ENCODE measurements around the gene ATP2A3.

Gene ATP2A3

DNA sequence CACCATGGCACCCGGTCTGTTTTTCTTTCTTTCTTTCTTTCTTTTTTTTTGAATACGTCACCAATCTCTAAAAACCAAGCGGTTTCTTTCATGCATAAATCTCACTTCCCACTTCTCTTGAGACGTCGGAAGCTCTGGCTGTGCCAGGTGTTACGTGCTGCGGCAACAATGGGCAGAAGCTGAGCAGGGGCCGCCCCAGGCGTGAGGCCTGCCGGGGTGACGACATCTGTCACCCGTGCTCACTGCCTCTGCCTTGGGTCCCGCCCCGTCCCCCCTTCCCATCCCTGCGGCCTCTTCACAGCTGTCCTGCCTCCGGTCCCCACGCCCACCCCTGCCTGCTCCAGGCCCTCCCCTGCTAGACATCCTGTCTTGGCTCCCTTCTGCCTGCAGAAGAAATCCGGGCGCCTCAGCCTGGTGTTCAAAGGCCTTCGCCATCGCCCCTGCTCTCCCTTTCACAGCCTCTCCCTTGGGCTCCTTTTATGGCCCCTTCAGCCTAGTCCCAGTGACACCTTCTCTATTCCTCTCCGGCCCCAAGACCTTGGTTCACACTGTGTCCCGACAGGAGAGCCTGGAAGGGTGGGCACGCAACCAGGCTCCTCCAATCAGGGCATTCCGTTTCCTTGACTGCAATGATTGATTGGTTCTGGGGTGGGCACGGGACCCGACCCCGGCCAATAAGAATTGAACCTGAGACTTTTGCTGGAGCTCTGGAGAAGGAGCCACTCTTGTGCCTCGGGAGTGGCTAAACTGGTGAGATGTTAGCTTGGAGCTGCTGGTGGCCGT is 52.8 kb downstream of the ATP2A3 start:
- DNase-seq (ENCODE audit: low spot score), result peak; percentile 82

DNA sequence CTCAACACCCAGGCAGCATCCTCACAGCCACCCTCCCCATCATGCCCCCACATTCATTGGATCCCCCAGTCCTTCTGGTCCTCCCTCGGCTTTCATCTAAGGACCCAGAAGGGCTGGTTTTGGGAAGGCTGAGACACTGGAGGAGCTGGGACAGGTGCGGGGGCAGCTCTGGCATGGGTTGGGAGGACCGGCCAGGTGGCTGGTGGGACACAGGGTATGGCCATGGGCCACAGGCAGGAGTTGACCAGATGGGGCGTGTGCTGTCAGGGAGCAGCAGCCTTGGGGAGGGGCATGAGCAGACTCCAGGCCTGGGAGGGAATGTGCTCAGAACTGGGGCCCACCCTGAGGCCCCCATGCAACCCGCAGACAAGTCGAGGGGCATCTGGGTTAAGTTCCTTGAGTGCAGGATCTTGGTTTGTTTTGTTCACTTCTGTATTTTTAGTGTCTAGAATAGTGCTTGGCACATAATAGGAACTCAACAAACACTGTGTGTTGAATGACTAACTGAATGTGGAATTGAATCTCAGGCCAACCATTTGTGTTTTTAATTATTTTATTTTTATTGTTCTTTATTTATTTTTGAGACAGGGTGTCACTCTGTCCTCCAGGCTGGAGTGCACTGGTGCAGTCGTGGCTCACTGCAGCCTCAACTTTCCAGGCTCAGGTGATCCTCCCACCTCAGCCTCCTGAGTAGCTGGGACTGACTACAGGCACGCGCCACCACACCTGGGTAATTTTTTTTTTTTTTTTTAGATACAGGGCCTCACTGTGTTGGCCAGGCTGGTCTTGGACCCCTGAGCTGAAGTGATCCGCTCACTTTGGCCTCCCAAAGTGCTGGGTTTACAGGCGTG is 53.6 kb downstream of the ATP2A3 start:
- no peak for DNase-seq (ENCODE audit: low spot score)

DNA sequence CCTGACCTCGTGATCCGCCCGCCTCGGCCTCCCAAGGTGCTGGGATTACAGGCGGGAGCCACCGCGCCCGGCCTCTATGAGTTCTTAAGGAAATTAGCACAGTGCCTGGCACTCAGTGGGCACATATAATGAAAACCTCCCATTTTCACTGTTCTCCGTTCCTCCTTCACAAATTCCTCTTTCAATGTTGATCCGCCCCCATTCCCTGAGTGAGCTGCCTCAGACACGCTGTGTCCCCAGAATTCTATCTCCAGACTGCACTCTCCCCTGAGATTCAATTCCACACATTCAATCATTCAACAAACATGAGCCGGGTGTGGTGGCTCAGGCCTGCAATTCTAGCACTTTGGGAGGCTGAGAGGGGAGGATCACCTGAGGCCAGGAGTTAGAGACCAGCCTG is 55.0 kb downstream of the ATP2A3 start:
- DNase-seq (ENCODE audit: low spot score), result no peak

DNA sequence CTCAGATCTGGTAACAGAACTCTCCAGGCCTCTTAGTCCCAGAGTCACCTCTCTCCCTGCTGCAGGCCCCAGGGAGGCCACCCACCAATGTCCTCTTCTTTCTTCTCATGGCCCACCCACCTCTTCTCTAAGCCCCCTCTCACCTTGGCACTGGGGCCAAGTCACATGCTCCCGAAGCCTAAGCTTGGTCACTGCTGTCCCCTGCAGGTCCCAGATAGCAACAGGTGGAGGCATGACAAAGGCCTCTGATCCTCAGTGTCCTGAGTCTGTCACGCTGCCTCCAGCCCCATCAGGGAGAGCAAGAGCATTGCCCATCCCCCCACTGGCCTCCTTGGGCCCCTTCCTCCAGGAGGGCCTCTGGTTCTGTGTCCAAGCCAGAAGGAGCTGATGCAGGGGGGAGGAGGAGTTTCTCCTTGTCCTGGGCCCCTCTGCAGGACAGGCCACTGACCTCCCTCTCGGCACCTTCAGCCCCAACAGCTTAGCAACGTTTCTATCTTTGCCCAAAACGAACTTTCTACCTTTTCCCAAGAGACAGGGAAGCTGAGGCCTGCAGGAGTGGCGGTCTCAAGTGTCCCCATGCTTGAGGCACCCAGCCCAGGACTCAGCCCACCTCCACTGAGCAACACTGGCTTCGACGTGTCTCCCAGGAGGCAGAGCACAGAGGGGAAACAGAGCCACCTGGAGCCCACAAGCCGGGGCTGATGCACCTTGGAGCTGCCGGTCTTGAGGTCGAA is 56.6 kb downstream of the ATP2A3 start:
- DNase-seq (ENCODE audit: low spot score), result no peak

DNA sequence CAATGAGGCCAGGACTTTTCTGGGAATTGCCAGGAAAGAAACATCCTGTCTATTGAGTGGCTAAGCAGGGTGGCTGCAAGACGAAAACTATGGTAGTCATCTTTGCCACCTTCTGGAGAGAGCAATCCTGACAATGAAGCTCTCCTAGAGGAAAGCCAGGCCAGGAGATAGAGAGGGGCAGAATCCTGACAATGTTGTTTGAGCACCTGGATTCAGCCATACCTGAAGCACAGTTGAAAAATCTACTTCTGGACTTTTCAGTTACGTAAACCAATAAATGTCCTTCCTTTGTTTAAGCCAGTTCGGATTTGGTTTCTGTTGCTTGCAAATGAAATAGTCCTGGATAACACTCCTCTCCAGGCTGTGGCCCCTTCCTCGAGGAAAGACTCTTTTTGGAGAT is 57.4 kb downstream of the ATP2A3 start:
- DNase-seq (ENCODE audit: low spot score), result no peak

DNA sequence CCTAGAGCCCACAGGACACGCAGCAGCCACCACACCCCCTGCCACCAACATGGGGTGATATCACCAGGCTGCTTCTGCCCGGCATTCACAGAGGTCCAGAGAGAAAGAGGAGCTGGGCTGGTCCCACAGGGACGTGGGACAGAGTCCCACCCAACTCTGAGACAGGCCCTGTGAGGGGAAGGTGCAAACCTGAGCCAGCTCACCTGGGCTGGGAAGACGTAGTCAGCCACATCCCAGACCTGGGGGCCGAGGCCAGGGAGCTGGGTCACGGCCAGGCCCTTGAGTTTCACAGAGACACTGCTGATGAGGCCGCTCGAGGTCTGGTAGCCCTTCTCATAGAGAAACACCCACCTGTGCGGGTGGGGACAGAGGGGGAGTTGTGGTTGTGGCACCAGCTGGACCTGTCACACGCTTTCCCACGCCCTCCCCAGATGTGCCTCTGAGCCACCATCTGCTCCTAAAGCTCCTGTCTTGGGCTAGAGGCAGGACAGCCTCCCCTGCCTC is 59.2 kb downstream of the ATP2A3 start:
- no peak for DNase-seq (ENCODE audit: low spot score)

DNA sequence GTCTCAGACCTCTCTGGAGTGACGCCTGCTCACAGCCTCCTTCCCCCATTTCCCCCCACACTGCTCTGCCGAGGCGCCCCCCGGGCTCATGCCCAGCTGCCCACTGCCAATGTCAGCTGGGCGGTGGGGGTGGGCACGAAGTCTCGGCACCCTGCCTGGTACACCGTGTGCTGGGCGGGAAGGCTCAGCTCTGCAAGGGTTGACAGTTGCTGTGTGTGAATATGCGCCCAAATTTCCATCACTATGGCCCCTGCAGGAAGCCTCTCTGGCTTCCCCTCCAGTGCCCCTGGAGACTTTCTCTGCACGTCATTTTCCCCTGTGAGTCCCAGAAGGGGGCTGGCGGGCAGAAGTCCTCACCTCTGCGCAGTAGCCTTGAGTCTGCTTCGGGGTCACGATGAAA is 59.7 kb downstream of the ATP2A3 start:
- DNase-seq (ENCODE audit: low spot score), result no peak

DNA sequence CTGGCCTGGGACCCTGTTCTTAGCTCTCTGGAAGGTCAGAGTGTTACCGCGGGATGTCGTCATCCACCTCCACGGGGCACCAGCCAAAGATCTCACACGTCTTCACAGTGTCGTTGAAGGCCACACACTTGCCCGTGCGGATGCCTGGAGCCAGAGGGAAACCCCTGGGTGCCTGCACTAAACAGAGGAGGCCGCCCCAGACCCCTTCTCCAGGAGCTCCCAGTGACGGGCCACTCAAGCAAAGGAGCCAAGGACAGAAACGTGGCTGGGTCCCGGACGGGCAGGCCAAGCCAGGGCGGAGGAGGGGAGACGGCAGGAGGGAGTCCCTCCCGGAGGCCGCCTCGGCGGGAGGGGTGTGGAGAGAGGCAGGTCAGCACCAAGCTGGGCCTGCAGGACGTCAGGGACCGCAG is 60.4 kb downstream of the ATP2A3 start:
- no peak for DNase-seq (ENCODE audit: low spot score)

DNA sequence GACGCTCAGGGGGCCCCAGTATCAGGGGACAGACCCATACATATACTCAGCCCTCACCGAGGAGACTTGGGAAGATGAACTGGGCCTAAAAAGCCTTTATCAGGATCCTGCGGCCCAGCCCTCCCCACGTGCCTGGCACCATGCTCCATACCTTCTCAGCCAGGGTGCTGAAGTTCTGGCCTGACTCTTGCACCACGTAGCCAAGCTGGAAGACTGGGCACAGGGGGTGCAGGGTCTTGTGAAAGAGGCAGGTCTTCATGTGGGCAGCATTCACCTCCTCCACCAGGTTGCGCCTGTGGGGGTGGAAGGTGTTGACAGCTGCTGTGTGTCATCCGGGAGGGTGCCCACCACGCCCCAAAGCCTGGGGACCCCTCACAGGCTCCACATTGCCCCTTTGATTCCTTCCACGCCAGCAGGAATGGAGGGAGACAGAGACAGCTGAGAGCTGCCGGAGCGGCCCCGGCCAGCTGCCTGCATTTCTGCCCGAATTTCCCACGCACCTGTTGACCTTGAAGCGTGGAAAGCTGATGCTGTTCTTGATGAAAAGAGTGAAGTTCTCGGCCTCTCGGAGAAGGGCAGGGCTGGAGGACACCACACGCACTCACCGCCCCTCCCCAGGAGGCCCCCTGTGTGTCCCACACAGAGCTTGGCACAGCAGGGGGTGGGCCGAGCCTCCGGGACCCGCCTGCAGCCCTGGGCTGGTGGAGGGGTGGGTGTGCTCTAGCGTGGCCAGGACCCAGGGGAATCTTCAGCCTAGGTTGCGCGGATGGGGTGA is 61.0 kb downstream of the ATP2A3 start:
- no peak for DNase-seq (ENCODE audit: low spot score)

DNA sequence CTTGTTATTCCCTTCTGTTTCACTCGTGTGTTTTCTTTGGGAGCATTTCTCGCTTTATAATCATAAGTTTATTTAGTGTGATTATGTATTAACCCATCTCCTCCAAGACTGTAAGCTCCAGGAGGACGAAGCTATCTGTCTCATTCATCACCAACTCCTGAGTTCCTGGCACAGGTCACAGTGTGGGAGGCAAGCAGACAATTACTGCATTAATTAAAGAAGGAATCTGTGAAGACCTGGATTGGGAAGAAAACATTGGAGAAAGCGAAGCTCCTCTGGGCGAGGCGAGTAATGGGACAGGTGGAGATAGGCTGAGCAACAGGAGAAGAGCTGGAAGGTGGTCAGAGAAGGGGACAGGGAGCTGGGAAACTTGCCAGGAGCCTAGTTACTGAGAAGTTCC is 63.6 kb downstream of the ATP2A3 start:
- DNase-seq (ENCODE audit: low spot score), result no peak

DNA sequence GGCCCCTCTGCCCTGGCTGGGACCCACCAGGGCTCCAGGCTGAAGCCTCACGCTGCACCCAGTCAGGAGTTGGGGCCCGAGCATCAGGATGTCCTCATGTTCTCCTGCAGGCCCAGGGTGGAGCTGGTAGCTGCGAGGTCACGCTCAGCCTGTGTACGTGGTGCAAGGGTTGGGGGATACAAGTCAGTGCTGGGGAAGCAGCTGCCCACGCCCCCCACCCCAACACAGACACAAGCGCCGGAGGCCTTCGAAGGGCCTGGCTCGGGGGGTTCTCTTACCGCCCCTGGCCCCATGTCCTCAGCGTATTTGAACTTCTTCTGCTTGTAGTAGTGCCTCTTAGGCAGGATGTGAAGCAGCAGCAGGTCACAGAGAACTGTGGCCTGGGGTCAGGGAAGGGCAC is 66.5 kb downstream of the ATP2A3 start:
- DNase-seq (ENCODE audit: low spot score), result no peak

DNA sequence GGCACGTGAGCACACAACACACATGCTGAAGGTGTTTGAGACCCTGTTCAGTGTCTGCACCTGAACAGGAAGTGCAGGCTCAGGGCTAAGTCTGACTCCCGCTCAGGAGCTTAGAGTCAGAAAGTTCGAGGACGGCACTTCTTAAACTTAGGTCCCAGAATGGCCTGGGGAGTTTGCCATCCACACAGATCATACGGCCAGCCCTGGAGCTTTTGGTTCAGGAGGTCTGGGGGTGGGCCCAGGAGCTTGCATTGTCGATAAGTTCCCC is 67.3 kb downstream of the ATP2A3 start:
- DNase-seq (ENCODE audit: low spot score), result no peak

DNA sequence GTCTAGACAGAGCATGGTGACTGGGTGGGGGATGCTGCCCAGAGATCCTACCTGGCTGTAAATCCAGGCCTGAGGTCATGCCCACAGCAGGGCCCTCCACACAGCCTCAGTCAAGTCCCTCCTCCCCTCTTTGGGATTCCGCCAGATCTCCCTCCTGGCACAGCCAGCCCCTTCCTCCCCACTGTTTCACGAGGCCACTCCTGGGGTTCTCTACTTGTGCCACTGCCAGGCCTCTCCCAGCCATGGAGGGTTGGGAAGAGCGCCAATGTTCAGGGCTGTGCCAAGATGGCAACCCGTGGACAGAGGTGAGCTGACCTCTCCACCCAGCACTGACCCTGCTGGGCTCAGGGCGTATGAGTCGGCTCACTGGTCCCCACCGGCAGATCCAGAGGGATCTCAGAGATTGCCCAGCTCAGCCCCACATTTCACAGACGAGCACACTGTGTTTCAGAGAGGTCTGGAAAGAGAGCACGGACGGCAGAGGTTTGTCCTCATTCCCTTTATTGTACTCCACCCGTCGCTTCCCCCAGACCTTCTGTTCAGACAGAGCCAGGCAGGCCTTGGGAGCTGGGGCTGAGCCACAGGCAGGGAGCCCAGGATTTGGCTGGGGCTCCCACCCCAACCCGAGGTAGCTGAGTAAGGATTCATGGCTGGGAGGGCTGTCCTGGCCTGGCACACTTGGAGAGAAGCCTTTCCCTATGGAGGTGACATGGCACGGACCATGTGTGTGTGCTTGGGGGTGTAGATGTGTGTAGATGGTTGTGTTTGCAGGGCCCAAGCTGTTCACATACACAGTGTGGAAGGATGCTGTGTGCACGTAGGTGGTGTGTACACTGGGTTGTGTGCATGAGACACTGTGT is 67.9 kb downstream of the ATP2A3 start:
- no peak for DNase-seq (ENCODE audit: low spot score)

DNA sequence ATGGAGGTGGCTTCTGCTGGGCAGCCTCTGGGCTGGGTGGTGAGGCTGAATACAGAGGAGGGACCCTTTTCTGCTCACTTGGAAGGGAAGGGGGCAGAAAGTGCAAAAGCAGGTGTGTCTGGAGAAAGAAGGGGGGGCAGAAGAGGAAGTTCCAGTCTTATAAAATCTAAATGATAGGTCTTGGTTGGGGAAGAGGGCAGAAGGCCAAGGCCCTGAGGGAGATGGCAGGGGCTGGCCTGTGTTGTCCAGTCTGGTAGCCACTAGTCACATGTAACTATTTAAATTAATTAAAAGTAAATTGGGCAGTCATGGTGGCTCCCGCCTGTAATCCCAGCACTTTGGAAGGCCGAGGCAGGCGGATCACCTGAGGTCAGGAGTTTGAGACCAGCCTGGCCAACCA is 68.9 kb downstream of the ATP2A3 start:
- DNase-seq (ENCODE audit: low spot score), result no peak

DNA sequence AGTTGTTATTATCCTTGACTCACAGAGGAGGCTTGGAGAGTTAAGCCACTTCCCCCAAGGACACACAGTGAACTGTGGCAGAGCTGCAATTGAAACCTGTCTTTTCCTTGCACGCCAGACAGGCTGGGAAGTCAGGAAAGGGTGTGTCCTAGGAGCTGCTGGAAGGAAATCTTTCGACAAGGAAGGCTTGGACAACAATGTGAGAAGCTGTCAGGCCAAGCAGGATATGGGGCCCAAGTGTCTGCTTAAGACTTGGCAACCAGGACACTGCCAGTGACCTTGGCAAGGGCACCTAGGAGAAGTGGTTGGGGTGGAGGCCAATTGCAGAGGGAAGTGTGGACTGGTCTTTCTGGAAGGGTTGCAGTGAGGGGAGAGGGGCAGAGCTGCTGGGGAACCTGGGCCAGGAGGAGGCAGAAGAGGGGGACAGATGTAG is 69.3 kb downstream of the ATP2A3 start:
- DNase-seq (ENCODE audit: low spot score), result no peak

DNA sequence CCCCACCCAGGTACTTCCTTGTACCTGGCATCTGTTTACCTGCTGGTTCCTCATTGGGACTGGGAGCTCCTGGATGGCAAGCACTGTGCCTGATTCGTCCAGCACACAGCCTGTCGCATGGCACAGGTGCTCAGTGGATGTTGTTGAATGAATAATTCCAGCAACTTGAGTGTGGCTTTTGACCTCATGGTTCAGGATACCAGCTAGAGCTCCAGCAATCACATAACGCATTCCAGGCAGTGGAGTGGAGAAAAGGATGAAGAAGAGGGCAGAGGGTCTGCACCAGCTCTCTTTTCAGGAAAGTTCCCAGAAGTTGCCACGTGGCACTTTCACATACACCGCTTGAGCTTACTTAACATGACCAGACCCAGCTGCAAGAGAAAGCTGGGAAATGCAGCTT is 70.0 kb downstream of the ATP2A3 start:
- no peak for DNase-seq (ENCODE audit: low spot score)

DNA sequence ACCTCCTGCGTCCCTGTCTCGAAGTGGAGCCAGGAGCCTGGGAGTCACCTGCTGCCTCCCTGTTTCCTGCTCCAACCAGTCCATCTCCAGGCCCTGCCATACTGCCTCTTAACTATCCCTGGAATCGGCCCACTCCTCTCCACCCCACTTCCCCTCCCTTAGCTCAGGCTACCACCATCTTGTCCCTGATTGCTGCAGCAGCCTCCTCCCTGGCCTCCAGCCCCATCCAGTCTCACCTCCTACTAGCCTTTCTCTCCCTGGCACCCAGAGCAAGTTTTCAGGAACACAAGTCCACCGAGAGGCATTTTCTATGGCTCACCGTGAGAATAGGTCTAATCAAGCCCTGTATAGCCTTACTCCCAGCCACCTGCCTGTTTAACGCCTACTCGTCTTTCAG is 70.5 kb downstream of the ATP2A3 start:
- DNase-seq (ENCODE audit: low spot score), result no peak

DNA sequence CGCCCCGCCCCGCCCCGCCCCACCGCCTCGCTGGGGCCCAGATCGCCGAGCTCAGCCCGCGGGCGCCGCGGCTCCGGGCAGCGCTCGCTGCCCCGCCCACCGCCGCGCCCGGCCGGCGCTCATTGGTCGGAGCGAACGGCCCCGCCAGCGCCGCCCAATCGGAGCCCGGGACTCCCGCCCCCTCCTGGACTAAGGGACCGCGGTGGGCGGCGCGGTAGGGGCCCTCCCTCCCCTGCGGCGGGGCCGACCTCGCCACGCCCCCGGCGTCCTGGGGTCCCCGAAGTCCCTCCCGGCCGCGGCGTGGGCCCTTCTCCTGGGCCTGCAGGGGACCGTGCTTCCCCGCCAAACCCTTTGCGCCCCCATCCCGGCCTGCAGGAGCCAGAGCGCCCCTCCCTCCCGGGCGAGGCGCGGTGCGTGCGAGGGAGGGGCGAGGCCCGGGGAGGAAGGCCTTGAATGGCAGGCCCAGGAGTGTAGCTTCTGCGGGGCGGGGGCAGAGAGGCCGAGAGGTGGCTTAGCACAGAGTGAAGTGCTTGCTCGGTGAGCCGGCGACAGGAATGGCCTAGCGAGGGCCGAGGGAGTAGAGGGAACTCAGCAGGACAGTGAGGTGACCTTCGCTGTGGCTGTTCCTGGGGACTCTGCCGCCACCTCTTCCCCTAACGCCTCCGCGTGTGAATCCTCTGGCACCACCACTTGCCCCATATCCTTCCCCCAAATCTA is 71.1 kb downstream of the ATP2A3 start, which contains the start of gene CAMKK1:
Gene CAMKK1 (minus strand): TSS at position 51 of the 717 bp plus-strand sequence. CDS start 7,366 bp downstream, outside the sequence.
- peak; percentile 93 for DNase-seq (ENCODE audit: low spot score)

DNA sequence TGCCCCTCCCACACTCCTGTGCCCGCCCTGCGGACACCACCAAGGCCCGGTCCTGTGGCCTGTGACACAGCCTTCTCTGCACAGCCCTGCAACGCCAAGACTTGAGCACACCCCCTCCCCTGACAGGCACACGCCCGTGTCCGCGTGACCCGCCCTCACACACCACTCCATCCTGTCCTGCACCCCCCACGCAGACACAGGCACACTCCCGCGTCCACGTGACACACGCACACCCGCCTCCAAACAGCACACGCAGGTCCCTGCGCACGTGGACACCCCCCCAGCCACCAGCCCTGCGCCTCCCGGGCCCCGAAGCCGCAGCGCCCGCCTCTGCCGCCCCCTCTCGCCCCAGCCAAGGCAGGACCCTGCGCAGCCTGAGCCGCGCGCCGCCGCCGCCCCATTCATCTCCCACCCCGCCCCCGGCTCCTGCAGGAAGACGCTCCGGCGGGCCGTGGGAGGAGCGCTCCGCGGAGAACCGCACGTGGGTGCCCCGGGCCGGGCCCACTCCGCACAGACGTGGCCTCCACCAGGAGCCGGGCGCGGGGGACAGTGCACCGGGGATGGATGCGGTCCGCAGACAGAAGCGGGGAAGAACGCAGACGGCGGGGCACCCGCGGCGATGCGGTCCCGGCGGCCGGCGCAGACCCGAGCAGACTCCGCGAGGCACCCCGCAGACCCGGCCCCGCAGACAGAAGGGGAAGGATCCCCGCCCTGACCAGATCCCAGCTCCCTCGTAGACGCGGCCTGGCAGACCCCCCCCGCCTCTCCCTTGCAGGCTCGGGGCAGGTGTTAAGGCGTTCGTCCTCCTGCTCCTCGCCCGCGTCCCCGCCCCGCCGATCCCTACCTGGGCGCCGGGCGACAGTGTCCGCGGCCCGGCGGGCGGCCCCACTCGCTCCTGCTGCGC is 71.9 kb downstream of the ATP2A3 start:
- no peak for DNase-seq (ENCODE audit: low spot score)
